SK-N-SH (cell line): ENCODE data around the gene PDIA3. TPM values are rescaled to one million over a fixed set of nuclear protein-coding genes. Genes with fewer than 3 reads are reported as not detected.
"Not testable (repeated sequence)": the region's sequence is repeated elsewhere in the genome, so short reads cannot be mapped to it uniquely, and the experiment has no call there.

ENCODE experiments used
- CTCF ChIA-PET: fragments of 300-600, 350-600 bp; formaldehyde crosslinking; extraction: SDS; loops from one replicate; lab custom pipeline; 2021; lab: Yijun Ruan, JAX
- POLR2A ChIA-PET: fragments of 350-600 bp; sonication (Branson Sonifier 250); formaldehyde crosslinking; extraction: SDS; loops from one replicate; lab custom pipeline; 2020; ENCODE audit warnings: antibody characterized with exemption, inconsistent platforms; lab: Yijun Ruan, JAX
- DNase-seq: peaks from one replicate; pipeline ENCODE4 v3.0.0; 2012
- H2AFZ ChIP-seq: fragments of 200-600 bp; sonication (generic); 2 replicates; pipeline ENCODE4 v1.8.1; 2016; ENCODE audit warnings: antibody characterized with exemption, mild to moderate bottlenecking, low read depth
- H3F3A ChIP-seq: fragments of 200-600 bp; sonication (generic); replicated peaks from 2 replicates; pipeline ENCODE3; 2016; ENCODE audit warnings: antibody characterized with exemption, mild to moderate bottlenecking; ENCODE audit not compliant: insufficient read depth
- H3K27ac ChIP-seq, 2 experiments: fragments of 200-500 bp in 1 of 2; fragments of 200-600 bp in 1 of 2; sonication (Bioruptor generic) in 1 of 2; sonication (generic), shearing (Covaris generic) in 1 of 2; 2 replicates each; pipeline versions ENCODE4 v1.5.1 to v1.6.1; 2014 to 2016; ENCODE audit warnings: low read depth in 2 of 2, inconsistent platforms in 1 of 2, low read length in 1 of 2, mild to moderate bottlenecking in 1 of 2, mixed read lengths in 1 of 2
- H3K27me3 ChIP-seq: fragments of 200-600 bp; sonication (generic), shearing (Covaris generic); 2 replicates; pipeline ENCODE4 v1.6.1; 2016; ENCODE audit warnings: mixed run types; ENCODE audit not compliant: insufficient read depth
- H3K36me3 ChIP-seq, 2 experiments: fragments of 200-500 bp in 1 of 2; fragments of 200-600 bp in 1 of 2; sonication (Bioruptor generic) in 1 of 2; sonication (generic) in 1 of 2; replicated peaks in 1 of 2; 2 replicates each; pipeline versions ENCODE3 to v1.5.1; 2014 to 2016; ENCODE audit warnings: low read length in 1 of 2, mild to moderate bottlenecking in 1 of 2; ENCODE audit not compliant: insufficient read depth in 2 of 2, control insufficient read depth in 1 of 2
- H3K4me1 ChIP-seq, 2 experiments: fragments of 200-500 bp in 1 of 2; fragments of 200-600 bp in 1 of 2; sonication (Bioruptor generic) in 1 of 2; sonication (generic), shearing (Covaris generic) in 1 of 2; 2 replicates each; pipeline versions ENCODE4 v1.5.1 to v1.6.1; 2014 to 2016; ENCODE audit warnings: low read depth in 1 of 2, low read length in 1 of 2, mixed run types in 1 of 2; ENCODE audit not compliant: insufficient read depth in 2 of 2, control insufficient read depth in 1 of 2
- H3K4me2 ChIP-seq: fragments of 200-600 bp; sonication (generic), shearing (Covaris generic); 2 replicates; pipeline ENCODE4 v1.6.1; 2017; ENCODE audit warnings: mixed run types
- H3K4me3 ChIP-seq, 2 experiments: fragments of 200-500 bp in 1 of 2; fragments of 200-600 bp in 1 of 2; sonication (Bioruptor generic) in 1 of 2; sonication (generic), shearing (Covaris generic) in 1 of 2; 2 replicates each; pipeline versions ENCODE4 v1.5.1 to v1.8.1; 2014 to 2016; ENCODE audit warnings: low read depth in 2 of 2, inconsistent platforms in 1 of 2, low read length in 1 of 2, mild to moderate bottlenecking in 1 of 2, mixed read lengths in 1 of 2, moderate library complexity in 1 of 2
- H3K79me2 ChIP-seq: fragments of 200-600 bp; sonication (generic); 2 replicates; pipeline ENCODE4 v1.8.1; 2017; ENCODE audit warnings: mild to moderate bottlenecking; ENCODE audit not compliant: insufficient read depth
- H3K9ac ChIP-seq: fragments of 200-600 bp; sonication (generic); 2 replicates; pipeline ENCODE4 v1.6.1; 2017; ENCODE audit warnings: mixed run types
- H3K9me2 ChIP-seq: fragments of 200-600 bp; sonication (generic); 2 replicates; pipeline ENCODE4 v1.6.1; 2017; ENCODE audit warnings: mixed run types
- H3K9me3 ChIP-seq: fragments of 200-600 bp; sonication (generic); 2 replicates; pipeline ENCODE4 v1.6.1; 2017; ENCODE audit warnings: mixed run types, mild to moderate bottlenecking, moderate library complexity
- H4K20me1 ChIP-seq: fragments of 200-600 bp; sonication (generic); 2 replicates; pipeline ENCODE4 v1.6.1; 2017; ENCODE audit warnings: mild to moderate bottlenecking, mixed run types; ENCODE audit not compliant: insufficient read depth
- CHD2 ChIP-seq: fragments of 150-350 bp; IDR thresholded peaks from 2 replicates; pipeline ENCODE4 v1.6.1; 2018; ENCODE audit warnings: low read length; ENCODE audit not compliant: partially characterized antibody
- ELF1 ChIP-seq: IDR thresholded peaks from 2 replicates; pipeline ENCODE4 v1.4.0; 2012
- EP300 ChIP-seq, 2 experiments: IDR thresholded peaks; 2 replicates each; pipeline versions ENCODE4 v1.4.0 to v1.6.1; 2012; ENCODE audit warnings: borderline replicate concordance in 1 of 2, low read depth in 1 of 2, low read length in 1 of 2
- EZH2phosphoT487 ChIP-seq: fragments of 200-600 bp; sonication (generic); IDR thresholded peaks from 2 replicates; pipeline ENCODE4 v1.6.1; 2017; ENCODE audit warnings: low read depth, mixed run types, mild to moderate bottlenecking, antibody characterized with exemption, moderate library complexity, borderline replicate concordance
- FOSL2 ChIP-seq: IDR thresholded peaks from 2 replicates; pipeline ENCODE4 v1.4.0; 2012; ENCODE audit warnings: low read depth, mild to moderate bottlenecking, moderate library complexity, borderline replicate concordance
- FOXJ3 ChIP-seq: sonication (generic); formaldehyde crosslinking; IDR thresholded peaks from 2 replicates; pipeline ENCODE4 v1.5.1; 2020; ENCODE audit warnings: mild to moderate bottlenecking, missing genetic modification reagents
- GATA2 ChIP-seq: sonication (generic); formaldehyde crosslinking; IDR thresholded peaks from 2 replicates; pipeline ENCODE4 v1.5.0; 2020; ENCODE audit warnings: mild to moderate bottlenecking, missing genetic modification reagents
- IRF3 ChIP-seq: fragments of 150-350 bp; IDR thresholded peaks from 2 replicates; pipeline ENCODE4 v1.6.1; 2016; ENCODE audit warnings: mild to moderate bottlenecking, low read depth, low read length
- JUND ChIP-seq: IDR thresholded peaks from 2 replicates; pipeline ENCODE4 v1.4.0; 2012
- MAX ChIP-seq: IDR thresholded peaks from 2 replicates; pipeline ENCODE4 v1.4.0; 2012; ENCODE audit warnings: low read depth
- MXI1 ChIP-seq: IDR thresholded peaks from 2 replicates; pipeline ENCODE4 v1.6.1; 2012; ENCODE audit warnings: mild to moderate bottlenecking, low read depth, low read length, improper control_type of control experiment
- NFIC ChIP-seq: IDR thresholded peaks from 2 replicates; pipeline ENCODE4 v1.4.0; 2012; ENCODE audit warnings: borderline replicate concordance
- POLR2AphosphoS5 ChIP-seq: IDR thresholded peaks from 2 replicates; pipeline ENCODE4 v1.6.1; 2012; ENCODE audit warnings: low read depth, low read length
- RAD21 ChIP-seq: IDR thresholded peaks from 2 replicates; pipeline ENCODE4 v1.6.1; 2012; ENCODE audit warnings: mild to moderate bottlenecking, low read length
- RFX5 ChIP-seq: IDR thresholded peaks from 2 replicates; pipeline ENCODE4 v1.6.1; 2012; ENCODE audit warnings: mild to moderate bottlenecking, improper control_type of control experiment, low read length
- RXRA ChIP-seq: IDR thresholded peaks from 2 replicates; pipeline ENCODE4 v1.4.0; 2012; ENCODE audit warnings: low read depth, mild to moderate bottlenecking, borderline replicate concordance
- SIN3A ChIP-seq: IDR thresholded peaks from 2 replicates; pipeline ENCODE4 v1.6.1; 2012; ENCODE audit warnings: low read depth, mild to moderate bottlenecking, low read length, moderate library complexity, borderline replicate concordance
- SMC3 ChIP-seq: IDR thresholded peaks from 2 replicates; pipeline ENCODE4 v1.6.1; 2012; ENCODE audit warnings: low read depth, low read length, improper control_type of control experiment
- USF2 ChIP-seq: fragments of 150-350 bp; IDR thresholded peaks from 2 replicates; pipeline ENCODE4 v1.6.1; 2017; ENCODE audit warnings: antibody characterized with exemption, low read length, low read depth, borderline replicate concordance
- YY1 ChIP-seq: IDR thresholded peaks from 2 replicates; pipeline ENCODE4 v1.4.0; 2012; ENCODE audit warnings: low read depth, mild to moderate bottlenecking
- WGBS: methylation state at CpG from one replicate; pipeline ENCODE4 v1.1.6; 2017; ENCODE audit warnings: low lambda C conversion rate; 5-methylcytosine and 5-hydroxymethylcytosine counted together
- polyA plus RNA-seq, 3 experiments: library from polyadenylated mRNA; depleted of rRNA; stranded (reverse); fragments of >200 nt; gene quantifications; 2 replicates each; pipeline ENCODE4 v1.2.3, GENCODE V29; 2012
- TF ChIP-seq, protein P1 (sequence below): IDR thresholded peaks from 2 replicates; pipeline ENCODE4; 2012

The PDIA3 gene
- polyA plus RNA-seq, 1 of the 3 experiments (the other 2 are of a cell fraction), result 177 TPM

DNA sequence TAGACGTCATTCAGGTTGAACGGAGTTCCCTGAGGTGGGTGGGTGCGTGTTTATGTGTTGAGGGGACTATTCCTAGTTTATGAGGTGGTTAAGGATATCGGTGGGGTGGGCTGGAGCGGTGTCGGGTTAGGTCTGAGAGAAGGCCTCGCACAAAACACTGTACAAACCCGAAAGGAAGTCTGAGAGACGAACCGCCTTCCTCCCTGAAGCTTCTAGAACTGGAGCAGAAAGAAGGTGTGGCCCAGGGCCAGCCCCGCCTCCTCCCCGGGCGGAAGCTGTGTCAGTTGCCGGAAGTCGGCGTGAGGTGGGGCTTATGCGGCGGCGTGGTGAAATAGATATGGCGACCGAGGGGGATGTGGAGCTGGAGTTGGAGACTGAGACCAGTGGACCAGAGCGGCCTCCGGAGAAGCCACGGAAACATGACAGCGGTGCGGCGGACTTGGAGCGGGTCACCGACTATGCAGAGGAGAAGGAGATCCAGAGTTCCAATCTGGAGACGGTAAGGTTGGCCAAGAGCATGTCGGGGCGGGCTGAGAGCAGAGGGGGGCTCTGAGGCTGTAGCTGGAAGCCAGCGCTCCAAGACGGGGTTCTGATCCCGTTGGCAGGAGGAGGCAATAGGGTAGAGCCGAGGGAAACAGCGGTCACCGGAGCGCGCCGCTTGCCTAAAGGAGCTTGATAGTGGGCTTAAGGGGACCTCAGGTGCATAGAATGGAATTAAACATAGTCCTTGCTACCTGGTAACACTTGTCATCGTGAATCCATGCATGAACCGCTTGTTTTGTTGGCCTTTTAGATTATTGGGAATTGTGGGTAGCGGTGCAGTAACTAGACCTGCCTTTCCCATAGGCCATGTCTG, 54.3 kb downstream of the PDIA3 start, which contains the start of gene HYPK (continued):
- TF ChIP-seq YY1 (peak; percentile 89), EP300 (IDR thresholded peaks at IDR 0.05; ENCODE audit: borderline replicate concordance in 1 of 2, low read depth in 1 of 2, low read length in 1 of 2) (peak in 1 of 2 experiments; percentile 42; a peak in 1 of 4 replicates), RFX5 (no peak), POLR2AphosphoS5 (peak; percentile 95), SIN3A (peak; percentile 81), EZH2phosphoT487 (no peak), SMC3 (no peak), MAX (peak; percentile 93), FOSL2 (no peak), ELF1 (peak; percentile 86), NFIC (no peak)
- TF ChIP-seq, protein P1, sequence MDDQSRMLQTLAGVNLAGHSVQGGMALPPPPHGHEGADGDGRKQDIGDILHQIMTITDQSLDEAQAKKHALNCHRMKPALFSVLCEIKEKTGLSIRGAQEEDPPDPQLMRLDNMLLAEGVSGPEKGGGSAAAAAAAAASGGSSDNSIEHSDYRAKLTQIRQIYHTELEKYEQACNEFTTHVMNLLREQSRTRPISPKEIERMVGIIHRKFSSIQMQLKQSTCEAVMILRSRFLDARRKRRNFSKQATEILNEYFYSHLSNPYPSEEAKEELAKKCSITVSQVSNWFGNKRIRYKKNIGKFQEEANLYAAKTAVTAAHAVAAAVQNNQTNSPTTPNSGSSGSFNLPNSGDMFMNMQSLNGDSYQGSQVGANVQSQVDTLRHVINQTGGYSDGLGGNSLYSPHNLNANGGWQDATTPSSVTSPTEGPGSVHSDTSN, result peak; percentile 14; the same call in 1 of the 2 replicates
- TF ChIP-seq, all 33 proteins: peak for 10

GRCh38 chr15:43802676-43803075, 56.4 kb downstream of the PDIA3 start:
- not testable (repeated sequence) for H3K27me3 ChIP-seq, H4K20me1 ChIP-seq, H3K4me3 ChIP-seq, H3K27ac ChIP-seq, H3K9ac ChIP-seq, DNase-seq, H2AFZ ChIP-seq, H3K9me3 ChIP-seq, H3K9me2 ChIP-seq, H3K4me2 ChIP-seq
- ChIA-PET POLR2A (interaction anchor here (0.6 kb wide), 1 partner anchor 46 kb away, joined by 5 read pairs; no protein-coding TSS in a partner anchor), CTCF (interaction anchor here (0.7 to 0.9 kb wide), 2 partner anchors 20 to 98 kb away, joined by 3 to 4 read pairs; no protein-coding TSS in a partner anchor)
- peaks cover 0 to 13% of the 10 kb centered on the region in 2 experiments; a peak in 3 of 4 replicates for H3K4me1 ChIP-seq
- H3K36me3 ChIP-seq, result peaks cover 37 to 48% of the 10 kb centered on the region in 2 experiments
- WGBS, result 98% methylated on average over 7 of the region's 7 CpGs
- peaks cover 28% of the 10 kb centered on the region for H3K79me2 ChIP-seq
- peaks cover 29% of the 10 kb centered on the region for H3F3A ChIP-seq

GRCh38 chr15:43808435-43808950, 62.3 kb downstream of the PDIA3 start:
- Histone ChIP-seq H3F3A (peaks cover 24% of the 10 kb centered on the region), H3K27ac (no peak overlapping the region), H3K79me2 (no peaks in the 10 kb centered on the region), H3K27me3 (no peaks in the 10 kb centered on the region), H3K4me3 (no peak overlapping the region), H3K4me1 (no peaks in the 10 kb centered on the region), H3K9me3 (no peaks in the 10 kb centered on the region), H2AFZ (no peak overlapping the region), H4K20me1 (no peaks in the 10 kb centered on the region), H3K36me3 (peaks cover 58 to 80% of the 10 kb centered on the region in 2 experiments), H3K4me2 (no peak overlapping the region), H3K9ac (no peak overlapping the region), H3K9me2 (no peaks in the 10 kb centered on the region)
- WGBS, result 89% methylated on average over 5 of the region's 5 CpGs
- ChIA-PET CTCF (no interaction called here), POLR2A (no interaction called here)
- DNase-seq, result no peak
- no peak for TF ChIP-seq IRF3
- no peak for TF ChIP-seq SMC3
- TF ChIP-seq GATA2 (CRISPR knock-in tag), result no peak
- no peak for TF ChIP-seq RXRA
- no peak for TF ChIP-seq USF2
- no peak for TF ChIP-seq MXI1
- TF ChIP-seq JUND, result no peak
- TF ChIP-seq FOXJ3 (CRISPR knock-in tag), result no peak
- TF ChIP-seq EZH2phosphoT487, result no peak
- no peak for TF ChIP-seq NFIC
- no peak for TF ChIP-seq RAD21
- no peak for TF ChIP-seq CHD2
